Endothelial cell (in vitro differentiated cells): Measurements from ENCODE around the gene DGCR2. TPM values are rescaled to one million over a fixed set of nuclear protein-coding genes. Genes with fewer than 3 reads are reported as not detected.

Source experiments
- DNase-seq: peaks from one replicate; pipeline ENCODE4 v3.0.0; 2021; ENCODE audit warnings: low spot score
- H3K27ac Mint-ChIP-seq: one replicate; pipeline ENCODE4 v1.8.0; 2021; ENCODE audit warnings: mixed read lengths, inconsistent platforms; ENCODE audit not compliant: unreplicated experiment
- H3K27me3 Mint-ChIP-seq: one replicate; pipeline ENCODE4 v1.8.0; 2021; ENCODE audit warnings: mild to moderate bottlenecking, moderate library complexity, mixed read lengths, inconsistent platforms; ENCODE audit not compliant: unreplicated experiment
- H3K36me3 Mint-ChIP-seq: one replicate; pipeline ENCODE4 v1.8.0; 2021; ENCODE audit warnings: mild to moderate bottlenecking, low read depth, mixed read lengths, inconsistent platforms; ENCODE audit not compliant: unreplicated experiment
- H3K4me1 Mint-ChIP-seq: one replicate; pipeline ENCODE4 v1.8.0; 2021; ENCODE audit warnings: mild to moderate bottlenecking, mixed read lengths, inconsistent platforms; ENCODE audit not compliant: unreplicated experiment
- H3K4me3 Mint-ChIP-seq: one replicate; pipeline ENCODE4 v1.8.0; 2021; ENCODE audit warnings: mild to moderate bottlenecking, mixed read lengths, inconsistent platforms; ENCODE audit not compliant: unreplicated experiment
- H3K9me3 Mint-ChIP-seq: one replicate; pipeline ENCODE4 v1.8.0; 2021; ENCODE audit warnings: mixed read lengths, inconsistent platforms; ENCODE audit not compliant: unreplicated experiment
- total RNA-seq: library from RNA; stranded (reverse); fragmentation: NEBNext Ultra II Directional; extraction: Animal tissue kit (Norgen Biotek cat#: 25700); gene quantifications from one replicate; pipeline ENCODE4 v1.2.1, GENCODE V29; 2021; ENCODE audit not compliant: unreplicated experiment
- TF ChIP-seq, protein P1 (sequence below): fragments of 200-600 bp; sonication (generic); IDR thresholded peaks from one replicate; pipeline ENCODE4 v1.5.0; 2021; ENCODE audit warnings: antibody characterized with exemption; ENCODE audit not compliant: unreplicated experiment

The DGCR2 gene
- total RNA-seq, 1 donor from 2014 or later: 46.7 TPM

- H3K4me3 Mint-ChIP-seq: no peak overlapping the region
- no peaks in the 10 kb centered on the region for H3K27me3 Mint-ChIP-seq
- H3K4me1 Mint-ChIP-seq: peaks cover 15% of the 10 kb centered on the region
- no peaks in the 10 kb centered on the region for H3K9me3 Mint-ChIP-seq
- no peaks in the 10 kb centered on the region for H3K36me3 Mint-ChIP-seq
- no peak overlapping the region for H3K27ac Mint-ChIP-seq
- TF ChIP-seq, protein P1, sequence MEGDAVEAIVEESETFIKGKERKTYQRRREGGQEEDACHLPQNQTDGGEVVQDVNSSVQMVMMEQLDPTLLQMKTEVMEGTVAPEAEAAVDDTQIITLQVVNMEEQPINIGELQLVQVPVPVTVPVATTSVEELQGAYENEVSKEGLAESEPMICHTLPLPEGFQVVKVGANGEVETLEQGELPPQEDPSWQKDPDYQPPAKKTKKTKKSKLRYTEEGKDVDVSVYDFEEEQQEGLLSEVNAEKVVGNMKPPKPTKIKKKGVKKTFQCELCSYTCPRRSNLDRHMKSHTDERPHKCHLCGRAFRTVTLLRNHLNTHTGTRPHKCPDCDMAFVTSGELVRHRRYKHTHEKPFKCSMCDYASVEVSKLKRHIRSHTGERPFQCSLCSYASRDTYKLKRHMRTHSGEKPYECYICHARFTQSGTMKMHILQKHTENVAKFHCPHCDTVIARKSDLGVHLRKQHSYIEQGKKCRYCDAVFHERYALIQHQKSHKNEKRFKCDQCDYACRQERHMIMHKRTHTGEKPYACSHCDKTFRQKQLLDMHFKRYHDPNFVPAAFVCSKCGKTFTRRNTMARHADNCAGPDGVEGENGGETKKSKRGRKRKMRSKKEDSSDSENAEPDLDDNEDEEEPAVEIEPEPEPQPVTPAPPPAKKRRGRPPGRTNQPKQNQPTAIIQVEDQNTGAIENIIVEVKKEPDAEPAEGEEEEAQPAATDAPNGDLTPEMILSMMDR: no peak
- no peak for DNase-seq
Measured at GRCh38 chr22:19110064-19110458, 12.2 kb downstream of the DGCR2 start.

GRCh38 chr22:19109198-19110063 lies 12.8 kb downstream of the DGCR2 start:
- TF ChIP-seq, protein P1: no peak
- Mint-ChIP-seq H3K27ac (peak overlapping the region; percentile 43), H3K36me3 (no peaks in the 10 kb centered on the region), H3K4me1 (peaks cover 15% of the 10 kb centered on the region), H3K27me3 (no peaks in the 10 kb centered on the region), H3K9me3 (no peaks in the 10 kb centered on the region), H3K4me3 (no peak overlapping the region)
- DNase-seq: no peak

- Mint-ChIP-seq H3K4me3 (no peak overlapping the region), H3K27ac (peak overlapping the region; percentile 37), H3K4me1 (peaks cover 15% of the 10 kb centered on the region), H3K9me3 (no peaks in the 10 kb centered on the region), H3K27me3 (no peaks in the 10 kb centered on the region), H3K36me3 (no peaks in the 10 kb centered on the region)
- TF ChIP-seq, protein P1: no peak
- DNase-seq: no peak
Measured at GRCh38 chr22:19108807-19109197, 13.4 kb downstream of the DGCR2 start.

DNA sequence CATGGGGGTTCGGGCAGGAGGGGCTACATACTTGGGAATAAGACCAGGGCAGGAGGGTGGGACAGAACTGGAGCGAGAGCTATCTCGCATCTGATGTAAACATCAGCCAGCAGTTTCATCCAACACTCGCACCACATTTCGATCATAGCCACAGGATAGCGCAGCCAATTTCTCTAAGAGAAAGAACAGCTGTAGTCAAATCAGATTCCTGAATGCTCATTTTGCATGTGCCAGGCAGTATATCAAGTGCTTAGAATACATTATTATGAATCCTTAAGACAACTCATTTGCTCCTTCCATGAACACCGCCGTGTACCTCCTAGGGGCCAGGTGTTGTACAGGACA lies 14.5 kb downstream of the DGCR2 start:
- no peak overlapping the region for H3K4me3 Mint-ChIP-seq
- TF ChIP-seq, protein P1: no peak
- DNase-seq: no peak
- H3K36me3 Mint-ChIP-seq: no peaks in the 10 kb centered on the region
- no peaks in the 10 kb centered on the region for H3K27me3 Mint-ChIP-seq
- H3K27ac Mint-ChIP-seq: no peak overlapping the region
- no peaks in the 10 kb centered on the region for H3K9me3 Mint-ChIP-seq
- H3K4me1 Mint-ChIP-seq: peaks cover 15% of the 10 kb centered on the region
